T-helper 22 cell (primary cell): ENCODE measurements around the gene OTUD3.
"Not testable (repeated sequence)": the region's sequence is repeated elsewhere in the genome, so short reads cannot be mapped to it uniquely, and the experiment has no call there.

ENCODE experiments used
- DNase-seq: peaks from one replicate; pipeline ENCODE4 v3.0.0-alpha.2; 2020; ENCODE audit warnings: low read depth

Gene OTUD3

GRCh38 chr1:19920132-19920710 is 38.0 kb downstream of the OTUD3 start:
- DNase-seq = no peak

- no peak for DNase-seq
Observed at GRCh38 chr1:19921310-19921709, 39.1 kb downstream of the OTUD3 start.

DNA sequence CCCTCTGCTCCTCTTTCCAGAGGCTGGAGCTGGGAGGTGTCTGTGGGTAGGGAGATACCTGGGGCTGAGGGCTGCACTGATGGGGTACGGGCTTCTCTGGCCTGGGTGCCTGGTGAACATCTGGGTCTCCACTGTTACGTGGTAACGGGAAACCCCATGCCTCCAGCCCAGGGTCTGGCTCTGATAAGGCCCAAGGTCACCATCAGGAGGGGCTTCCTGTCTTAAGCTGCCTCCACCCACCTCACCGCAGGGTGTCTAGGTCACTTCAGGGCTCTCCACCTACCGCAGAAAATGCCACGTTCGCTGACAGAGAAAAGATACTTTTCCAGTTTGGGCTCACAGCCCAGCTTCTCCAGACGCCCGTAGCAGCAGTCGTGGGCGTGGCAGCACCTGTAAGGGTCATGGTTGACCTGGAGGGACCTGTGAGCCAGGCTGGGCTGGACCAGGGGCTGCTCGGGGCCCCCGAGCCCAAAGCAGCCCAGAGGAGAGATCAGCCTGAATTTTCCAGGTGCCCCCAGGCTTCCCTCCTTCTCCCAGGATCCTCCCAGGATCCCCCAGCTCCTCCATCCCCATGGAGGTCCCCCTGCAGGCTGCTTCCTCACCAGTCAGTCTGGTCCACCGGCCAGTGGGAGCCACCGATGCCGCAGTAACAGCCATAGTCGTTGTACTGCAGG is 40.0 kb downstream of the OTUD3 start:
- DNase-seq = no peak

- no peak for DNase-seq
Observed at GRCh38 chr1:19923137-19923952, 41.1 kb downstream of the OTUD3 start, which contains the start of gene PLA2G2E. TSS of gene PLA2G2E (minus strand) at chr1:19923617. CDS start at chr1:19923559, 58 bp downstream.

DNA sequence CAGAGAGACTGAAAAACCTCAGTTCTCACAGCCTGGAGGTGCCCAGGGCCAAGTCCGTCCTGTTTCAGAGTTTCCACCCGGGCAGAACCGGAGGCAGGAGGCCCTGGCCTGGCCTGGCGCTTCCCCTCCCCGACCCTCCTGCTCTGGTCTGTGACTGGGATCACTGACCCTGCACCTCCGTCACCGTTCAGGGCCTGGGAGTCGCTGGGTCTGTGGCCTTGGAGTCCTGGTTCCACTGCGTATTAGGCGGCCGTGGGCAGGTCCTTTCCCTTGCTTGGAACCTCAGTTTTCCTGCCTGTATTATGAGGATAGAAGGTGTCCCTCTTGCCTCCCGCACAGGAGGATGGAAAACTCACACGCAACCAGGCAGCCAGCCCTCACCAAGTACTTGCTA is 41.8 kb downstream of the OTUD3 start:
- DNase-seq = no peak

GRCh38 chr1:19925342-19926070 is 43.3 kb downstream of the OTUD3 start:
- no peak for DNase-seq

GRCh38 chr1:19926296-19927129 is 44.3 kb downstream of the OTUD3 start:
- no peak for DNase-seq

- not testable (repeated sequence) for DNase-seq
Observed at GRCh38 chr1:19927130-19927421, 44.9 kb downstream of the OTUD3 start.

DNA sequence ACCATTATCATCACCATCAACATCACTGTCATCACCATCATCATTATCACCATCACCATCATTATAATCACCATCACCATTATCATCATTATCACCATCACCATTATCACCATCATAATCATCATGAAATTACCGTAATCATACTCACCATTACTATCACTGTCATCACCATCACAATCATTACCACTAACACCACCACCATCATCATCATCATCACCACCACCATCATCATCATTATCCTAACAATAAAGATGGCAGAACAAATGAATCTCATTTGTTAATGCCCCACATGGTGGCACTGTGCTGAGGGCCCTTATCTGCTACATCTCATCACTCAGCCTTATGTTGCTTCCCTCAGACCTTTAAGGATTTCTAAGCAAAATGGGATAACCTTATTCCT is 50.7 kb downstream of the OTUD3 start:
- no peak for DNase-seq

DNA sequence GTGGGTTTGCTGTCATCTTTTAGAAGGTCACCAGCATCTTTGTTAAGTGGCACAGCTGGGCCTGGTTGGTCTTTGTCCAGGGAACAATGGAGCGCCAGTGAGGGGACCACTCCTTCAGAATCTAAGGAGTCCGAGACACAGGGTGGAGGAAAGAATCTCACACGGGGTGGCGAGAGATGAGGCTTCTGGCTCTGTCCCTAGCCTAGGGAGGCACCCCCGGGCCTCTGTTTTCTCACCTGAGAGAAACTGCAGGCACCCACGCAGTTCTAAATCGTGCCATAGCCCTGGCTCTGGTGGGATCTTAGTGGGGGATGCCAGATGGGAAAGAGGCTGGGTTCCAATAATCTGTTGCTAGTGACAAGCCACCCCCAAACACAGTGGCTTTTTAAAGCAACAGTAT is 52.1 kb downstream of the OTUD3 start:
- no peak for DNase-seq

GRCh38 chr1:19936061-19936750 is 54.0 kb downstream of the OTUD3 start:
- no peak for DNase-seq

- no peak for DNase-seq
Observed at GRCh38 chr1:19938472-19938871, 56.3 kb downstream of the OTUD3 start.

GRCh38 chr1:19940486-19941205 is 58.5 kb downstream of the OTUD3 start:
- no peak for DNase-seq

- DNase-seq = no peak
Observed at GRCh38 chr1:19941206-19941568, 59.0 kb downstream of the OTUD3 start.

DNA sequence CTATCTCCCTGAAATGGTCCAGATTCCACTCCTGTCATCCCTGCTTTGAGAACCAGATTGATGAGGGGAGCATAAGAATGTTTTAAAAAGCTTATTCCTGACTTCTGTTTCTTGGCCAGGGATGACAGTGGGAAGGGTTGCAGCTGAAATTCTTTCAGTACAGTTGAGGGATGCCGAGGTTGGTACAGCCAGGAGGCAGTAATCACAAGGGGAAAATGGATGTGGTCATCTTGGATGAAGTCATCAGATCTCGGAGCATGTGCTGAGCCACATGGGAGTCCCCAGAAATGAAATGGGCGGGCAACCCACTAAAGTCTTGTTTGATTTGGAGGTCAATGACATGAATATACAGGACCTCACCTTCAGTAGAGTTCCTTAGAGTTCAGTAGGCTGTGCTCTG is 59.9 kb downstream of the OTUD3 start:
- DNase-seq = no peak

DNA sequence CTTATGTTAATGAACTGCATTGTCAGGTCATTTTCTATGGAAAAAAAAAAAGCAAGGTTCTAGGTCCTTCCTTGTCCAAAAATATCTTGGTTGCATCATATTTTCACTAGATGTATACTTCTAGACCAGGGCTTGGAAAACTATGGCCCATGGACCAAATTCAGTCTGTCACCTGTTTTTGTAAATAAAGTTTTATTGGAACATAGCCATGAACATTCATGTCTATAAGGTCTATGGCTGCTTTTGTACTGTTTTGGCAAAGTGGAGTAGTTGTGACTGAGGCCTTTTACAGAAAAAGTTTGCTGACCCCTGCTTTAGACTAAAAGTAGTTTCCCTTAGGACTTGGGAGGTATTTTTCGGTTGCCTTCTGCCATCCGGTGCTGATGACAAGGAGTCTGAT is 60.5 kb downstream of the OTUD3 start:
- no peak for DNase-seq

DNA sequence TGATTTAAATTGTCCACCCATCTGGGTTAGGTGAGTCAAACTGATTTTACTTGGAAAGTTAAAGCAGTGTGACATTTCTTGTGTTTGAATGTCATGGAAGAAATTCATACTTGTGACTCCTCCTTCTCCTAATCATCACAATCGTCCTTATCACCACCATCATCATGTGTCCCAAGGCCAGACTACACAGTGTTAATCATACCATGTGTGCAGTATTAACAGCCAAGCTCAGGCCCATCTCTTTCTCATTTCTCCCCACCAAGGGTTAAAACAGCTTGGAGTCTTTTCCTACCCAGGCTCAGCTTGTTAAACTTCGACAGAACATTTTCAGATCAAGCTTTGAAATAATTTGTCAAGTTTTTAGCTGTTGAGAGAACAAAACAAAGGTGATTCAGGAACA is 63.7 kb downstream of the OTUD3 start:
- no peak for DNase-seq

DNA sequence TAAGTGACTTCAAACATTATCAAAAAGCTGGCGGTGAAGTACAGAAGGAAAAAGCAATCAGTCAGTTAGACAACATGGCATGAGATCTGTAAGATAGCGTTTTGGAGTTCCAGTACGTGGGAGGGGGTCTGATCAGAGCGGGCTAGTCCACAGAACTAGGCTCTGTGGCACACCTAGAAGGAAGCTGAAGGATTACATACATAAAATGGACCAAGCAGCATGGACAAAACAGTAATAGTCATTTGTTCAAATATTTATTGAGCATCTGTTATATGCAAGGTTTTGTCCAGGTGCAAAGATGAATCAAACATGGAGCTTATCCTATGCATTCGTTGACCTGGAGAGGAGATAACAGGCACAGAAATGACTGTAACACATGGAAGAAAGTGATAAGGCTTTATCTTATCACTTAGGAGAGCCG is 64.1 kb downstream of the OTUD3 start:
- no peak for DNase-seq

DNA sequence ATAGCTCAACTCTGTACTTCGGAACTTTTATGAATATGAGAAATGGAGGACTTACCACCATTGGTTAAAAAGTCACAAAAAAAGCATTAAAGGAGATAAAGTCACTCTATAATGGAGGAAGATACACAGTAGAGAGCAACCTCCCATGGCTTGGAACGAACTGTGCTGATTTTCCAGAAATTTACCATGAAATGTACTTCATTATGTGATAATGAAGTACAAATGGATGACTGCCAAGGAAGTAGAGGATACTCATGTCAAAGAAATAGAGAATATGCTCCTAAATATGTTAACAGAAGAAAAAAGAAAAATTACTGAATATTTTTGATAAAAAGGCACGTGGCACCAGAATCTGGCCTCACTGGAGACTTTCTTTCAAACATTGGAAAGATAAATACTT is 64.8 kb downstream of the OTUD3 start:
- DNase-seq = no peak

- DNase-seq = no peak
Observed at GRCh38 chr1:19949016-19949415, 66.8 kb downstream of the OTUD3 start.

- no peak for DNase-seq
Observed at GRCh38 chr1:19954059-19954458, 71.9 kb downstream of the OTUD3 start.
